Measurements from ENCODE around the gene SLC46A1.

The SLC46A1 gene

GRCh38 chr17:28416703-28417311, 10.8 kb upstream of the SLC46A1 start:
- peaks cover 8% of the 10 kb centered on the region for H3K4me1 Mint-ChIP-seq
- H3K27me3 Mint-ChIP-seq, result no peaks in the 10 kb centered on the region
- H3K9me3 Mint-ChIP-seq, result no peaks in the 10 kb centered on the region
- ATAC-seq (replicated peaks; ENCODE audit: extremely low read depth, poor library complexity, severe bottlenecking) (peak; percentile 58), DNase-seq (ENCODE audit: low spot score in 2 of 2) (peak in 1 of 2 donors; percentile 22)
- no peak overlapping the region for H3K27ac Mint-ChIP-seq (ENCODE audit: low read depth)
- H3K36me3 Mint-ChIP-seq (ENCODE audit: insufficient read depth), result no peaks in the 10 kb centered on the region
- no peak overlapping the region for H3K4me3 Mint-ChIP-seq

DNA sequence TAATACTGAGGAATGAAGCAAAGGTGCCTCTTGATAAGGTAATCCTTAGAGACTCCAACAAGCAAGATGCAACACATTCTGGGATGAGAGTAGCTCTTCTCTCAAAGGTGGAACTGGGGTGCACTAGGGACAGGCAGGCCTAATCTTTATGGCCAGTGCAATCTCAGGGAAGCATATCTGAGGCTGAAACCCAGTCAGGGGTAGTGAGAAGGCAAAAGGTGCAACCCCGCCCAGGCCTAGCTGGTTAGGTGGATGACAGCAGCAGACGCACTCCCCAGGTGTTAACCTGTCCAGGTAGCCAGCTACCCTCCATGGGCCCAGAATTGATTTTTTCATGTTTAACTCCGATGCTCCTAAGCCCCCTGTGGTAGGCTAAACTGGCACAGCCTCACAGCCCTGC, 9.9 kb upstream of the SLC46A1 start:
- no peak overlapping the region for H3K4me3 Mint-ChIP-seq
- DNase-seq (ENCODE audit: low spot score in 2 of 2) (no peak), ATAC-seq (replicated peaks; ENCODE audit: extremely low read depth, poor library complexity, severe bottlenecking) (no peak)
- no peaks in the 10 kb centered on the region for H3K36me3 Mint-ChIP-seq (ENCODE audit: insufficient read depth)
- peak overlapping the region; percentile 42 for H3K27ac Mint-ChIP-seq (ENCODE audit: low read depth)
- peaks cover 8% of the 10 kb centered on the region for H3K4me1 Mint-ChIP-seq
- no peaks in the 10 kb centered on the region for H3K9me3 Mint-ChIP-seq
- H3K27me3 Mint-ChIP-seq, result peaks cover 3% of the 10 kb centered on the region

- no peak for ATAC-seq (replicated peaks; ENCODE audit: extremely low read depth, poor library complexity, severe bottlenecking)
- DNase-seq (ENCODE audit: low spot score in 2 of 2), result no peak
- Mint-ChIP-seq H3K4me1 (peaks cover 8% of the 10 kb centered on the region), H3K27ac (ENCODE audit: low read depth) (no peak overlapping the region), H3K36me3 (ENCODE audit: insufficient read depth) (no peaks in the 10 kb centered on the region), H3K27me3 (peaks cover 11% of the 10 kb centered on the region), H3K9me3 (no peaks in the 10 kb centered on the region), H3K4me3 (no peak overlapping the region)
These were observed 7.8 kb upstream of the SLC46A1 start for GRCh38 chr17:28413804-28414203.

DNA sequence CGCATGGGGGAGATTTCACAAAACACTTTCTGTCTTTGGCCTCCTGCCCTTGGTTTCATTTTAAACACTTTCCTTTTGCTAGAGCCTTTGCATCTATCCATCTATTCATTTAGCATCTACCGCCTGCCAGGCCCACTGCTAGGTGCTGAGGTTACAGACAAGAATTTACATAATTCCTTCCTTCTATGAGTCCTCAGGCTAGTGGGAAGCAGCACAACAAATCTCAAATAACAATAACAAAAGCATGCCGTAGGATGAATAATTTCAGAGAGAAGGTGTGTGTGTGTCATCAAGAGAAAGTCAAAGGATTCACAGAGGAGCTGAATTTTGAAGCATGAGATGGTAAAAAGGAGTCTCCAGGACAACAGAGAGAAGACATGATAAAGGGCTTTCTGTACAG, 6.1 kb upstream of the SLC46A1 start:
- Mint-ChIP-seq H3K27me3 (peaks cover 28% of the 10 kb centered on the region), H3K27ac (ENCODE audit: low read depth) (no peak overlapping the region), H3K9me3 (no peaks in the 10 kb centered on the region), H3K4me3 (no peak overlapping the region), H3K4me1 (peaks cover 7% of the 10 kb centered on the region), H3K36me3 (ENCODE audit: insufficient read depth) (no peaks in the 10 kb centered on the region)
- DNase-seq (ENCODE audit: low spot score in 2 of 2) (no peak), ATAC-seq (replicated peaks; ENCODE audit: extremely low read depth, poor library complexity, severe bottlenecking) (no peak)

- Mint-ChIP-seq H3K4me1 (no peaks in the 10 kb centered on the region), H3K4me3 (no peak overlapping the region), H3K27ac (ENCODE audit: low read depth) (no peak overlapping the region), H3K9me3 (no peaks in the 10 kb centered on the region), H3K36me3 (ENCODE audit: insufficient read depth) (peaks cover 2% of the 10 kb centered on the region), H3K27me3 (peaks cover 28% of the 10 kb centered on the region)
- DNase-seq (ENCODE audit: low spot score in 2 of 2) (no peak), ATAC-seq (replicated peaks; ENCODE audit: extremely low read depth, poor library complexity, severe bottlenecking) (no peak)
These were observed 1.9 kb upstream of the SLC46A1 start for GRCh38 chr17:28407974-28408306.

GRCh38 chr17:28407130-28407973, 1.3 kb upstream of the SLC46A1 start:
- Mint-ChIP-seq H3K27ac (ENCODE audit: low read depth) (no peak overlapping the region), H3K9me3 (no peaks in the 10 kb centered on the region), H3K36me3 (ENCODE audit: insufficient read depth) (peaks cover 2% of the 10 kb centered on the region), H3K4me3 (peak overlapping the region; percentile 71), H3K27me3 (peaks cover 28% of the 10 kb centered on the region), H3K4me1 (no peaks in the 10 kb centered on the region)
- DNase-seq (ENCODE audit: low spot score in 2 of 2) (no peak), ATAC-seq (replicated peaks; ENCODE audit: extremely low read depth, poor library complexity, severe bottlenecking) (no peak)

GRCh38 chr17:28406473-28406814, 432 bp upstream of the SLC46A1 start:
- H3K27ac Mint-ChIP-seq (ENCODE audit: low read depth), result no peak overlapping the region
- H3K4me3 Mint-ChIP-seq, result peak overlapping the region; percentile 71
- H3K27me3 Mint-ChIP-seq, result peaks cover 28% of the 10 kb centered on the region
- H3K9me3 Mint-ChIP-seq, result no peaks in the 10 kb centered on the region
- ATAC-seq (replicated peaks; ENCODE audit: extremely low read depth, poor library complexity, severe bottlenecking) (no peak), DNase-seq (ENCODE audit: low spot score in 2 of 2) (no peak)
- H3K36me3 Mint-ChIP-seq (ENCODE audit: insufficient read depth), result peaks cover 2% of the 10 kb centered on the region
- no peaks in the 10 kb centered on the region for H3K4me1 Mint-ChIP-seq

GRCh38 chr17:28404812-28405570, 1.0 kb downstream of the SLC46A1 start:
- Mint-ChIP-seq H3K27me3 (peaks cover 18% of the 10 kb centered on the region), H3K36me3 (ENCODE audit: insufficient read depth) (peaks cover 2% of the 10 kb centered on the region), H3K9me3 (no peaks in the 10 kb centered on the region), H3K4me3 (peak overlapping the region; percentile 71), H3K27ac (ENCODE audit: low read depth) (no peak overlapping the region), H3K4me1 (no peaks in the 10 kb centered on the region)
- ATAC-seq (replicated peaks; ENCODE audit: extremely low read depth, poor library complexity, severe bottlenecking), result no peak
- DNase-seq (ENCODE audit: low spot score in 2 of 2), result no peak

DNA sequence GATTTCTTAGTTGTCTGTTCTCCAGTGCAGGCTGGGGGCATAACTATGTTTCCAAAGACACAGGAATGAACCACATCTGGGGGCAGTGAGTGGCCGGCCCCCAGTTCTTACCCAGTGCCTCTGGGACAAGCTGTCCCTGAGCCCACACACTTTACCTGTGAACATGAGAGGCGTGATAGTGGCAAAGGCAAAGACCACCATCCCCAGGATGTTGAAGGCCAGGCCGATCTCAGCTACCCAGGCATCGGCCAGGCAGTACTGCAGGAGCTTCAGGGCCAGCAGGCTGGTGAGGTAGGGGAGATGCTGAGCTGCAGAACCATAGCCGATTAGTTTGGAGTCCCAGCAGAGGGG, 1.6 kb downstream of the SLC46A1 start:
- ATAC-seq (replicated peaks; ENCODE audit: extremely low read depth, poor library complexity, severe bottlenecking) (no peak), DNase-seq (ENCODE audit: low spot score in 2 of 2) (no peak)
- H3K27ac Mint-ChIP-seq (ENCODE audit: low read depth), result no peak overlapping the region
- no peaks in the 10 kb centered on the region for H3K4me1 Mint-ChIP-seq
- peak overlapping the region; percentile 71 for H3K4me3 Mint-ChIP-seq
- peaks cover 2% of the 10 kb centered on the region for H3K36me3 Mint-ChIP-seq (ENCODE audit: insufficient read depth)
- no peaks in the 10 kb centered on the region for H3K9me3 Mint-ChIP-seq
- peaks cover 18% of the 10 kb centered on the region for H3K27me3 Mint-ChIP-seq

DNA sequence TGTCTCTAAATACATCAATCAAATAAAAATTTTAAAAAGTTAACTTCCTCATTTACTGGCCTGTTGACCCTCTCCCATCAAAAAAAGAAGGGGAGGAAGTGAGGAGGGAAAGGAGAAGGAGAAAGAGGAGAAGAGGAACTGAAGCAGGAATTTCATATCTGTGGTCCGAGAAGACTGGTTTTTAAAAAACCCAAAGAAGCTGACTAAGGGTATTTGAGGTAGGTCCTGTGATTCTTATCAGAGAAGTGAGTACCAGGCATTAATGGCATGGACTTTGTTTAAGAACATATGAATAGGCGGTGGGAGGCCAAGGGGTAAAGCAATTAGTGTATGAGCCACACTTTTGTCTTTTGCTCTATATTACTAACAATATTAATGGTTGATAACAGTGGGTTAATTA, 2.0 kb downstream of the SLC46A1 start:
- ATAC-seq (replicated peaks; ENCODE audit: extremely low read depth, poor library complexity, severe bottlenecking) (no peak), DNase-seq (ENCODE audit: low spot score in 2 of 2) (no peak)
- Mint-ChIP-seq H3K27me3 (peaks cover 18% of the 10 kb centered on the region), H3K9me3 (no peaks in the 10 kb centered on the region), H3K27ac (ENCODE audit: low read depth) (peak overlapping the region; percentile 62), H3K4me3 (peak overlapping the region; percentile 71), H3K4me1 (no peaks in the 10 kb centered on the region), H3K36me3 (ENCODE audit: insufficient read depth) (peaks cover 2% of the 10 kb centered on the region)

DNA sequence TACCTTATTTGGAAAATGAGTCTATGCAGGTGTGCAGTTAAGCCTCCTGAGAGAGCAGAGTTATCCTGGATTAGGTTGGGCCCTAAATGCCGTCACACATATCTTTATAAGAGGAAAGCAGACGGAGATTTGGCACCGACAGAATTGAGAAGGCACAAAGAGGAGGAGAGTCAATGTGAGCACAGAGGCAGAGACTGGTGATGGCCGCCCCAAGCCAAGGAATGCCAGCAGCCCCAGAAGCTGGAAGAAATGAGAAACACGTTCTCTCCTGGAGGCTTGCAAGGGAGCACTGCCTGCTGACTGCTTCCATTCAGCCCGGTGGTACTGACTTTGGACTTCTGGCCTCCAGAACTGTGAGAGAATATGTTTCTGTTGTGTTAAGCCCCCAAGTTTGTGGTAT, 3.2 kb downstream of the SLC46A1 start:
- Mint-ChIP-seq H3K36me3 (ENCODE audit: insufficient read depth) (peaks cover 2% of the 10 kb centered on the region), H3K4me1 (no peaks in the 10 kb centered on the region), H3K9me3 (no peaks in the 10 kb centered on the region)

DNA sequence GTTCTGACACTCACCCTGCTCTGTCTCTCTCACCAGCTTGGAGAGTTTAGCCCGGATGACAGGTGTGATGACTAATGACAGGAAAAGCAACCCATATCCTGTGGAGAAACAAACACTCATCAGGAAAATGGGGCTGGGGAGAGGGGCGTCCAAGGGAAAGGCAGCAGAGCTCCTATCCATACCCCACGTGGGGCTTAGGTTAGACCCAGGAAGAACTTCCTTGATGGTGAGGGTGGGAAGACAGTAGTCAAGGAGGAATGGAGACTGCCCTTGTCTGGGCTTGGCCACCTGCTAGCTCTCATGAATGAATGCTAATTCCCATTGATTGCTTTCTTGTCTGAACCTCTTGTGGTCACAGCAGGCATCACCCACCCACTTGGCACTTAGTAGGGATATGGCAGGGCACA, 3.8 kb downstream of the SLC46A1 start:
- Mint-ChIP-seq H3K27me3 (peaks cover 1% of the 10 kb centered on the region), H3K4me3 (no peak overlapping the region), H3K9me3 (no peaks in the 10 kb centered on the region), H3K4me1 (no peaks in the 10 kb centered on the region), H3K27ac (ENCODE audit: low read depth) (no peak overlapping the region), H3K36me3 (ENCODE audit: insufficient read depth) (peaks cover 4% of the 10 kb centered on the region)
- DNase-seq (ENCODE audit: low spot score in 2 of 2), result no peak
- ATAC-seq (replicated peaks; ENCODE audit: extremely low read depth, poor library complexity, severe bottlenecking), result no peak

More for the DNA sequence above, 3.2 kb downstream of the SLC46A1 start:
- Mint-ChIP-seq H3K4me3 (no peak overlapping the region), H3K27ac (ENCODE audit: low read depth) (peak overlapping the region; percentile 65), H3K27me3 (peaks cover 7% of the 10 kb centered on the region)
- ATAC-seq (replicated peaks; ENCODE audit: extremely low read depth, poor library complexity, severe bottlenecking) (no peak), DNase-seq (ENCODE audit: low spot score in 2 of 2) (no peak)

DNA sequence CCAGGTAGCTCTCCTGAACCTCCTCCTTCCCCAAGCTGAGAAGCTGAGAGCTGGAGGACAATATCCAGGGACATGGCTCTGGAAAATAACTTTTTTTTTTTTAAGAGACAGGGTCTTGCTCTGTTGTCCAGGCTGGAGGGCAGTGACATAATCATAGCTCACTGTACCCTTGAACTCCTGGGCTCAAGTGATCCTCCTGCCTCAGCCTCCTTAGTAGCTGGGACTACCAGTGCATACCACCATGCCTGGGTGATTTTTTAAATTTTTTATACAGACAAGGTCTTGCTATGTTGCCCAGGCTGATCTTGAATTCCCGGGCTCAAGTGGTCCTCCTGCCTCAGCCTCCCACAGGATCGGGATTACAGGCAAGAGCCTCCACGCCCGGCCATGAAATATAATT, 6.2 kb downstream of the SLC46A1 start:
- H3K36me3 Mint-ChIP-seq (ENCODE audit: insufficient read depth), result peaks cover 4% of the 10 kb centered on the region
- no peak overlapping the region for H3K27ac Mint-ChIP-seq (ENCODE audit: low read depth)
- no peak for ATAC-seq (replicated peaks; ENCODE audit: extremely low read depth, poor library complexity, severe bottlenecking)
- no peak for DNase-seq (ENCODE audit: low spot score in 2 of 2)
- H3K4me3 Mint-ChIP-seq, result no peak overlapping the region
- no peaks in the 10 kb centered on the region for H3K27me3 Mint-ChIP-seq
- no peaks in the 10 kb centered on the region for H3K9me3 Mint-ChIP-seq
- H3K4me1 Mint-ChIP-seq, result no peaks in the 10 kb centered on the region
